NCI-H446 (cell line): ENCODE measurements around the gene OTUD5.
A peak's percentile ranks its signal among the peaks of the same experiment; 100 is the strongest.
"Not testable (repeated sequence)": the region's sequence is repeated elsewhere in the genome, so short reads cannot be mapped to it uniquely, and the experiment has no call there.

ENCODE experiments used
- DNase-seq, 2 experiments: peaks; one replicate each; lab custom pipeline; 2025; lab: John Stamatoyannopoulos, UW

Gene OTUD5, protein sequence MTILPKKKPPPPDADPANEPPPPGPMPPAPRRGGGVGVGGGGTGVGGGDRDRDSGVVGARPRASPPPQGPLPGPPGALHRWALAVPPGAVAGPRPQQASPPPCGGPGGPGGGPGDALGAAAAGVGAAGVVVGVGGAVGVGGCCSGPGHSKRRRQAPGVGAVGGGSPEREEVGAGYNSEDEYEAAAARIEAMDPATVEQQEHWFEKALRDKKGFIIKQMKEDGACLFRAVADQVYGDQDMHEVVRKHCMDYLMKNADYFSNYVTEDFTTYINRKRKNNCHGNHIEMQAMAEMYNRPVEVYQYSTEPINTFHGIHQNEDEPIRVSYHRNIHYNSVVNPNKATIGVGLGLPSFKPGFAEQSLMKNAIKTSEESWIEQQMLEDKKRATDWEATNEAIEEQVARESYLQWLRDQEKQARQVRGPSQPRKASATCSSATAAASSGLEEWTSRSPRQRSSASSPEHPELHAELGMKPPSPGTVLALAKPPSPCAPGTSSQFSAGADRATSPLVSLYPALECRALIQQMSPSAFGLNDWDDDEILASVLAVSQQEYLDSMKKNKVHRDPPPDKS

DNA sequence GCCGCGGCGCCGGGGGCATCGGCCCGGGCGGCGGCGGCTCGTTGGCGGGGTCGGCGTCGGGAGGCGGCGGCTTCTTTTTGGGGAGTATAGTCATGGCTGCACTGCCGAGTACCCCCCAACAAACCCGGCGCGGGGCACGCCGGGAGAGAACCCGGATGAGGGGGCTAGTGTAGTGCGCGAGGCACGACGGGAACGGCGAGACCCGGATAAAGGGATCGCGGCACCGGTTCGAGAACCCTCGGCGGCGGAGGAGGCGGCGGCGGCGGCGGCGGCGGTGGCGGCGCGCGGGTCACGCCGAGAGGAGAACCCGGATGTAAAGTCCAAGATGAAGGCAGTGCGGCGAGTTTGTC is at the start of gene OTUD5:
TSS of gene OTUD5 (minus strand) at position 131 of the 350 bp plus-strand sequence. CDS start at position 94, 37 bp downstream.
- peak in 1 of 2 experiments; percentile 66 for DNase-seq

- no peak for DNase-seq
These were observed 46.3 kb upstream of the OTUD5 start for GRCh38 chrX:49003696-49004095.

GRCh38 chrX:49002091-49002935 is 44.9 kb upstream of the OTUD5 start, which contains the start of gene GRIPAP1:
GRIPAP1 (minus strand) TSS chrX:49002264; CDS start chrX:49002229, 35 bp downstream.
- DNase-seq, result peak; percentile 87

DNA sequence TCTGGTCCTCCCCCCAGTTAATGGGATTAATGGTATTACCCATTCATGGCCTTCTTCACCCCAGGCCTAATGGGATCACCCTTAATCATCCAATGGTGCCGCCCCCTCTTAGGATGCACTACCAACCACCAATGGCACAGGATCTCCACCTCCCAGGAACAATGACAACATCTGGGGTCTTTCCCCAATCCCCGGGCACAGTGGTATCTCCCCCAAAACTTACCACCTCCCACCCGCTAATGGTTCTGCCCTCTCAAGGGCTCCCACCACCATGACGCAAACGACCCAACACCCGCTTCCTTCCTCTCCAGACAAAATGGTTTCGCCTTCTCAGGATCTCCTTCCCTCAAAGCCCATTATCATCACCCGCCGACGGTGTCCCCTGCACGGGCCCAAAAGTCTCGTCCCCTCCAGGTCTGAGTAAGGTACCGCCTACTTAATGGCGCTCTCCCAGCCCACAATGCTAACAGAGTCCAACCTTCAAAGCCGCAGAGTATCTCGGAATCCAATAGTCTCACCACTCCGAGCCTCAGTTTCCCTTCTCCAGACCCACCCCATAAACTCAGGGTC is 44.2 kb upstream of the OTUD5 start:
- peak in 1 of 2 experiments; percentile 27 for DNase-seq

DNA sequence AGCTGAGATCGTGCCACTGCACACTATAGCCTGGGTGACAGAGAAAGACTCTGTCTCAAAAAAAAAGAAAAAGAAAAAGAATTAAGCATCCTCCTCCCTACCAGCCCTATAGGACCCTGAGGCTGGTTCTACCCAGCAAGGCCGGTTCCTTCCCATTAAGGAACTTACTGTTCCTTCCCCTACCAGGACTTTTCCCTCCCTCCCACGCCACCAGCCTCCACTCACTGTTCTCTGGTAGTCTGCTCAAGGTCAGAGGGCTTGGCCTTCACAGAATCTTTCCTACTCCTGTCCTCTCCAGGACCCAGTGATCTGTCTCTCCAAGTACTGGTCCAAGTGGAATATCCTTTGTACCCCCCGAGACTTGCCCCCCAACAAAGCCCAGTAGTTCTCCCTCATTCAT is 43.2 kb upstream of the OTUD5 start:
- no peak for DNase-seq

DNA sequence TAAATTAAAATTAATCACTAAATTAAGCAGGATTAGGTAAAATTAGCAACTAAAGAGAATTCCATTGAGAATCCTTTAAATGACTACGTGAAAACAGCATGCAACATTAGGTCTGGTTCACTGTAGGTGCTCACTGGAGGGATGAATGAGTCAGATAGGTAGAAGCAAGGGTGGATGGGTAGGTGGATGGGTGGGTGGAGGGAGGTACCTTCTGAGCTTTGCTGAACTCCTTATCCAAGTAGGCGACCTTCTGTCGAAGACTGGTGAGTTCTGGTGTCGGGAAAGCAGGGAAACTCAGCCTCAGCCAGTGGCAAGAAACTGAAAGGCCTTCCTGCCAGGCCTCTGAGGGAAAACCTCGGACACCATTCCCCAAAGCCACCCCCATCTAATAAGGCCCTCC is 41.6 kb upstream of the OTUD5 start:
- DNase-seq, result no peak

- no peak for DNase-seq
These were observed 41.0 kb upstream of the OTUD5 start for GRCh38 chrX:48998391-48998790.

DNA sequence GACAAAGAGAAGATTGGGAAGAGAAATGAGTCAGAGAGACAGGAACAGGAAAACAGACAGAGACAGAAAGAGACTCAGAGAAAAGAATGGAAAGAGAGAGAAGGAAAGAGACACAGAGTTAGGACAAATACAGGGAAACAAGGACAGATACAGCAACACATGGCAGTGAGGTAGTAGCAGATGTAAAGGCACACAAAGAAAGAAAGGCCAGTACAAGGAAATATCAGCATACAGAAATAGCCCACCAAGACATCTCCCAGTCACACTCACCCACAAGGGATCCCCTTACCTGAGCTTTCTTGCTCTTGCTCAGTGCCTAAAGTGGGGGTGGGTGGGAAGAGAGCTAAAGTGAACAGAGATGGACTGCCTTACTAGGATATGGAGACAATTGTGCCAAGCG is 40.5 kb upstream of the OTUD5 start:
- DNase-seq, result no peak

DNA sequence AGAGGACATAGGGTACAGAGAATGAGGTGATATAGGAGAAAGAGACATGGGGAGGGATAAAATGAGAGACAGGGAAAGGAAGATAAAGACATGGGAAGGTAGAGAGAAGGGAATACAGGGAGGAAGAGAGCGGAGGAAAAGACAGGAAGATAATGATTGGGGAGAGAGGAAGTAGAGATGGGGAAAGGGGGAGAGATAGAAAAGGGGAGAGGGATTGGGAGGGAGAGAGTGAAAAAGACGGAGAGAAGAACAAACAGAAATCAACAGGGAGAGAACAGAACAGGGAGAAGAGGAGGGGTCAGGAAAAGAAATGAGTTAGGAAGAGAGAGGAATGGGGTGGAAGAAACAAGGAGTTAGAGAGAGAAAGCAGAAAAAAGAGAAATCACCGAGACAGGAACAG is 40.0 kb upstream of the OTUD5 start:
- no peak for DNase-seq

GRCh38 chrX:48996969-48997368 is 39.6 kb upstream of the OTUD5 start:
- DNase-seq, result no peak

- no peak for DNase-seq
These were observed 34.9 kb upstream of the OTUD5 start for GRCh38 chrX:48992341-48992740.

DNA sequence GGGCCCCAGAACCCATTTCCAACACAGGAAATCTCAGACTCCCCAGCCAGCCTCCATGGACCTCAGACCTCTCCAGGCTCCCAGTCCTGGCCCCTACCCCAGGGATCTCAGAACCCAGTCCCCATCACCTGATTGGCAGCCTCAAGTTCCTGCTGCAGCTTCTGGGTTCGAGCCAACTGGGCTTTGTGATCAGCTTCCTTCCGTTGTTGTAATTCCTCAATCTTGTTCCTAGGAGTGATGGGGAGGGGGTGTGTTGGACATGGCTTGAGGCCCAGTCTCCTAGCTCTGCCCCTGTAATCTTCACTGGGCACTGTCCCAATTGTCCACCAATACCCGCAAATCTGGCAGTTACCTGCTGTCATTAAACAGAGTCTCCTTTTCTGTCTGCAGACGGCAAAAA is 32.1 kb upstream of the OTUD5 start:
- DNase-seq, result no peak

- no peak for DNase-seq
These were observed 26.5 kb upstream of the OTUD5 start for GRCh38 chrX:48983896-48984295.

DNA sequence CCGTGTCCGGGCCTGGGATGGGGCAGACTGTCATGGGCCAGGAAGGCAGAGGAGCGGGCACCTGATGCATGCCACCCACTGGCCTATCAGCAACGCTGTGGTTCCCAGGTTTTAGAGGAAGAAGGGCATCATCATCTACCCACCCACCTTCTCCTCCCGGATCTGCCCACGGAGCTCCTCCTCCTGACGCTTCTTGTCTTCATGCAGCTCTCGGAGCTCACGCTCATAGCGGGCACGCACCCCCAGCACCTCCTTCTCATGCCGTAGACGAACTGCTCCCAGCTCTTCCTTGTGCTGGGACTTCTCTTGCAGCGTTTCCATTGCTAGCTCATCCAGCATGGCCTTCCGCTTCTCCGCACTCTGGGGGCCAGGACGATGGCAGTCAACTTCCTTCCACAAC is 25.7 kb upstream of the OTUD5 start:
- DNase-seq, result no peak

- no peak for DNase-seq
These were observed 23.8 kb upstream of the OTUD5 start for GRCh38 chrX:48981178-48981577.

DNA sequence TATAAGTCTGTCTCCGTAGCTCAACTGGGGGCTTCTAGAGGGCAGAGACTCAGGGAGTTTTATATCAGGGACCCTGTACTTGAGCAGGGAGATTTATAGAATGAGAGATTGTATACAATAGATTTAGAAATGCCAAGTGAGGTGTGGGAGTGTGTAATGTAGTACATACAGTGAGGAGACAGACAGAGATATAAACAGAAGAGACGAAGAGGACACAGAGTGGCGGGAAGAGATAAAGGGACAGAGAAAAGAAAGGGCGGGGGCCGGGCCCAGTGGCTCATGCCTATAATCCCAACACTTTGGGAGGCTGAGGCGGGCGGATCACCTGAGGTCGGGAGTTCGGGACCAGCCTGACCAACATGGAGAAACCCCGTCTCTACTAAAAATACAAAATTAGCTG is 22.9 kb upstream of the OTUD5 start:
- not testable (repeated sequence) for DNase-seq

DNA sequence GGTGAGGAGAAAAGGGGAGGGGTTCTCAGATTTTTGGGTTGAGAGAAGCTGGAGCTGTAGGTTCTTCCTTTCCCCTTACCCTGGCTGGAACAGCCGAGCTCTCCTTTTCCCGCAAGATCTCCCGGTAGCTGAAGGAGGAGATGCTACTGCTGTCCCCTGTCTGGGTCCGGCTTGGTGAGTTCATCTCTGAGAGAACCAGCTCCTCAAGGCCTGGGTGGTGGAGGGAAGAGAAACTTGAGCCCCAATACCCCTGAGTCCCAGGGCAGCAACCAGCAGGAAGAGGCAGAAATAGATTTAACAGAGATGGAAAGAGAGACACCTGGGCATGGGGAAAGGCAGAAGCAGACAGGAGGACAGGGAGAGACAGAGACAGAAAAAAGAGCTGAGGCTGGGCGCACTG is 20.8 kb upstream of the OTUD5 start:
- DNase-seq, result no peak

DNA sequence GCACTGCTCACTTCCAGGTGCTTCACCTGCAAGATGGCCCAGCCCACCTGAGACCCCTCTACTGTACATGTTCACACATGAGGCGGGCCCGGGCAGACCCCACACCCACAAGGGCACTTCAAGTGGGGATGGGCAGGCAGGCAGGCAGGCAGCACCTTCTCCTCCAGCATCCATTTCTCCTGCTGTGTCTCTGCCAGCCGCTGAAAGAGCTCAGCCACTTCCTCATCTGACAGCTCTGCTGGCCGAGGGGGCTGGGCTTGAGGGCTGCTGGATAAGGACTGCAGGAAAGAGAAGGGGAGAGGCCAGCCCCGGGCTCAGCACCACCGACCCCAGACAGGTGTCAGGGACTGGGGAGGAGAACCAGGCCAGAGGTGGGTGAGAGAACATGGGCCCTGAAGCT is 18.7 kb upstream of the OTUD5 start:
- DNase-seq, result no peak

GRCh38 chrX:48975541-48975940 is 18.1 kb upstream of the OTUD5 start:
- no peak for DNase-seq

- no peak for DNase-seq
These were observed 17.6 kb upstream of the OTUD5 start for GRCh38 chrX:48975041-48975440.

GRCh38 chrX:48974574-48974973 is 17.2 kb upstream of the OTUD5 start:
- no peak for DNase-seq

DNA sequence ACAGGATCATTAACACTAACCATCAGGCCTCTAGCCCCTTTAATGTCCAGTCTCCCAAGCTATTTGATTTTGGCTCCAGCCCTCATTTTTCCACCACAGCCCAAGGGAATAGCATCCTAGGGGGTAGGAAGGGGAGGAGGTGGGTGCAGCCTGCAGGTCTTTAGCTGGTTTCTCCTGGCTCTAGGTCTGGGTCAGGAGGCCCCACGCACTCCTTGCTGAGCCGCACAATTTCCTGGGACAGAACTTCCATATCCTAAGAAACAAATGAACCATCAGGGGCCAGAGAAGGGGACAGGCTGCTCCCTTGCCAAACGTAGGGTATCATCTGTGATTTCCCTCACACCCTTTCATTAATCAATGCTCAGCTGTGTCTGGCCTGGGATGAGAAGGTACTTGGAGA is 16.6 kb upstream of the OTUD5 start:
- DNase-seq, result no peak
